IPS DF 6.9 (cell line): ENCODE measurements around the gene ARL15.
"Not testable (repeated sequence)": the region's sequence is repeated elsewhere in the genome, so short reads cannot be mapped to it uniquely, and the experiment has no call there.

Experiments
- DNase-seq: peaks from one replicate; pipeline ENCODE4 v3.0.0-alpha.2; 2013; ENCODE audit warnings: low read depth, low spot score
- H3K27ac ChIP-seq: one replicate; pipeline ENCODE4 v1.5.1; 2013; ENCODE audit warnings: low read length, control low read depth
- H3K27me3 ChIP-seq: 2 replicates; pipeline ENCODE4 v1.6.1; 2013; ENCODE audit warnings: mild to moderate bottlenecking, low read length; ENCODE audit not compliant: control insufficient read depth, insufficient read depth
- H3K36me3 ChIP-seq: 2 replicates; pipeline ENCODE4 v1.6.1; 2013; ENCODE audit warnings: low read length; ENCODE audit not compliant: control insufficient read depth, insufficient read depth
- H3K4me1 ChIP-seq: 2 replicates; pipeline ENCODE4 v1.6.1; 2013; ENCODE audit warnings: low read length; ENCODE audit not compliant: control insufficient read depth, insufficient read depth
- H3K4me3 ChIP-seq: 2 replicates; pipeline ENCODE4 v1.5.1; 2013; ENCODE audit warnings: mild to moderate bottlenecking, low read length
- H3K9me3 ChIP-seq: 2 replicates; pipeline ENCODE4 v1.6.1; 2013; ENCODE audit warnings: low read length, inconsistent platforms; ENCODE audit not compliant: control insufficient read depth, insufficient read depth
- WGBS: extraction: QIAGEN DNeasy Blood & Tissue Kit; methylation state at CpG from one replicate; pipeline ENCODE4 v1.1.7; 2013; ENCODE audit warnings: mixed read lengths, missing lambda C conversion rate; ENCODE audit not compliant: insufficient read length, insufficient coverage; 5-methylcytosine and 5-hydroxymethylcytosine counted together

ARL15 gene

GRCh38 chr5:53871050-53871449 lies 439.3 kb downstream of the ARL15 start:
- Histone ChIP-seq H3K36me3 (no peaks in the 10 kb centered on the region), H3K4me1 (no peaks in the 10 kb centered on the region), H3K27ac (no peak overlapping the region), H3K4me3 (no peak overlapping the region), H3K9me3 (no peaks in the 10 kb centered on the region), H3K27me3 (no peaks in the 10 kb centered on the region)
- no peak for DNase-seq
- no CpG with 5 or more reads among the region's 5 CpGs for WGBS

GRCh38 chr5:53858700-53859456 lies 451.5 kb downstream of the ARL15 start:
- Histone ChIP-seq H3K4me3 (no peak overlapping the region), H3K4me1 (0 out of 2 replicates have a peak, but pooled peaks cover 1% of the 10 kb centered on the region), H3K36me3 (no peaks in the 10 kb centered on the region), H3K9me3 (peaks cover 2% of the 10 kb centered on the region), H3K27ac (no peak overlapping the region), H3K27me3 (no peaks in the 10 kb centered on the region)
- WGBS = no CpG with 5 or more reads among the region's 17 CpGs
- DNase-seq = no peak

GRCh38 chr5:53856506-53856905 lies 453.9 kb downstream of the ARL15 start:
- no CpG with 5 or more reads among the region's 3 CpGs for WGBS
- H3K27ac ChIP-seq = no peak overlapping the region
- H3K4me3 ChIP-seq = no peak overlapping the region
- H3K9me3 ChIP-seq = peaks cover 2% of the 10 kb centered on the region
- no peaks in the 10 kb centered on the region for H3K36me3 ChIP-seq
- 0 out of 2 replicates have a peak, but pooled peaks cover 1% of the 10 kb centered on the region for H3K4me1 ChIP-seq
- H3K27me3 ChIP-seq = no peaks in the 10 kb centered on the region
- DNase-seq = no peak

GRCh38 chr5:53836851-53837430 lies 473.4 kb downstream of the ARL15 start:
- H3K27me3 ChIP-seq, DNase-seq, H3K27ac ChIP-seq, H3K36me3 ChIP-seq, H3K4me1 ChIP-seq, H3K4me3 ChIP-seq, H3K9me3 ChIP-seq: not testable (repeated sequence)
- no CpG with 5 or more reads among the region's 19 CpGs for WGBS

GRCh38 chr5:53834500-53834899 lies 475.9 kb downstream of the ARL15 start:
- H3K4me1 ChIP-seq = no peaks in the 10 kb centered on the region
- no peak overlapping the region for H3K27ac ChIP-seq
- H3K4me3 ChIP-seq = no peak overlapping the region
- H3K9me3 ChIP-seq = no peaks in the 10 kb centered on the region
- H3K36me3 ChIP-seq = no peaks in the 10 kb centered on the region
- WGBS = no CpG with 5 or more reads among the region's 4 CpGs
- DNase-seq = no peak
- H3K27me3 ChIP-seq = no peaks in the 10 kb centered on the region
